GM21423 (cell line): ENCODE measurements around the gene MIB2.
A peak's percentile ranks its signal among the peaks of the same experiment; 100 is the strongest.
"Not testable (repeated sequence)": the region's sequence is repeated elsewhere in the genome, so short reads cannot be mapped to it uniquely, and the experiment has no call there.

Experiments
- ATAC-seq: cut with Tn5 transposase; IDR thresholded peaks from one replicate; pipeline ENCODE4 v1.9.1; 2021; ENCODE audit warnings: mild to moderate bottlenecking, moderate library complexity; ENCODE audit not compliant: unreplicated experiment

The MIB2 gene

GRCh38 chr1:1626207-1627141, 11.2 kb downstream of the MIB2 start:
- ATAC-seq: no peak

GRCh38 chr1:1627261-1627828, 12.0 kb downstream of the MIB2 start:
- ATAC-seq: no peak

GRCh38 chr1:1627829-1628753, 12.8 kb downstream of the MIB2 start:
- ATAC-seq: no peak

GRCh38 chr1:1628754-1629429, 13.6 kb downstream of the MIB2 start:
- ATAC-seq: no peak

- peak; percentile 5 for ATAC-seq
These were observed 14.3 kb downstream of the MIB2 start for GRCh38 chr1:1629430-1630190.

- ATAC-seq: peak; percentile 77
These were observed 15.1 kb downstream of the MIB2 start for GRCh38 chr1:1630191-1630964.

GRCh38 chr1:1630965-1631781, 15.9 kb downstream of the MIB2 start:
- no peak for ATAC-seq

- no peak for ATAC-seq
These were observed 16.6 kb downstream of the MIB2 start, which contains the start of gene MMP23B for GRCh38 chr1:1631782-1632420. TSS of gene MMP23B (plus strand) at chr1:1632173. CDS start at chr1:1632219, 46 bp downstream.

- not testable (repeated sequence) for ATAC-seq
These were observed 18.1 kb downstream of the MIB2 start for GRCh38 chr1:1633409-1633808.

- ATAC-seq: not testable (repeated sequence)
These were observed 19.3 kb downstream of the MIB2 start for GRCh38 chr1:1634613-1635012.

- not testable (repeated sequence) for ATAC-seq
These were observed 21.6 kb downstream of the MIB2 start for GRCh38 chr1:1636621-1637478.

- ATAC-seq: not testable (repeated sequence)
These were observed 22.2 kb downstream of the MIB2 start for GRCh38 chr1:1637479-1637875.

GRCh38 chr1:1638528-1638927, 23.2 kb downstream of the MIB2 start:
- not testable (repeated sequence) for ATAC-seq

GRCh38 chr1:1639368-1639767, 24.1 kb downstream of the MIB2 start:
- not testable (repeated sequence) for ATAC-seq

- not testable (repeated sequence) for ATAC-seq
These were observed 24.8 kb downstream of the MIB2 start for GRCh38 chr1:1640081-1640480.

- not testable (repeated sequence) for ATAC-seq
These were observed 25.6 kb downstream of the MIB2 start for GRCh38 chr1:1640711-1641461.
